HEK293 (cell line): ENCODE results near the gene PLEK2.

Source experiments
- CTCF ChIA-PET: fragments of 350-600 bp; formaldehyde crosslinking; extraction: SDS; loops from one replicate; lab custom pipeline; 2021; ENCODE audit warnings: antibody characterized with exemption; lab: Yijun Ruan, JAX
- POLR2A ChIA-PET: fragments of 300-600 bp; formaldehyde crosslinking; extraction: SDS; loops from one replicate; lab custom pipeline; 2020; ENCODE audit warnings: antibody characterized with exemption, inconsistent platforms; lab: Yijun Ruan, JAX
- H3K27ac ChIP-seq: fragments of 200-500 bp; sonication (Bioruptor generic); 2 replicates; pipeline ENCODE4 v1.5.1; 2014; ENCODE audit warnings: low read depth, low read length, control low read depth, inconsistent platforms; ENCODE audit errors: extremely low read depth
- H3K36me3 ChIP-seq, 2 experiments: fragments of 200-500 bp in 1 of 2; sonication (Bioruptor generic) in 1 of 2; 1 replicate in 1 of 2; 2 replicates in 1 of 2; pipeline ENCODE4 v1.5.1; 2014 to 2017; ENCODE audit warnings: inconsistent platforms in 2 of 2, low read length in 2 of 2; ENCODE audit not compliant: control insufficient read depth in 2 of 2, insufficient read depth in 1 of 2
- H3K4me1 ChIP-seq: fragments of 200-500 bp; sonication (Bioruptor generic); 2 replicates; pipeline ENCODE4 v1.5.1; 2014; ENCODE audit warnings: mild to moderate bottlenecking, low read length, inconsistent platforms; ENCODE audit not compliant: control insufficient read depth, insufficient read depth
- H3K4me3 ChIP-seq: 2 replicates; pipeline ENCODE4 v1.5.1; 2011; ENCODE audit warnings: low read depth, mild to moderate bottlenecking, control low read depth, low read length, moderate library complexity
- H3K9me3 ChIP-seq: fragments of 200-500 bp; sonication (Bioruptor generic); 2 replicates; pipeline ENCODE4 v1.5.1; 2014; ENCODE audit warnings: low read depth, low read length, inconsistent platforms; ENCODE audit not compliant: control insufficient read depth, insufficient read depth
- KLF16 ChIP-seq: fragments of 450-650 bp; formaldehyde crosslinking; IDR thresholded peaks from 2 replicates; pipeline ENCODE4 v1.5.1; 2017; ENCODE audit warnings: missing biosample characterization, missing genetic modification characterization
- SP3 ChIP-seq: fragments of 450-650 bp; formaldehyde crosslinking; IDR thresholded peaks from 2 replicates; pipeline ENCODE4 v1.5.1; 2016; ENCODE audit warnings: missing biosample characterization, missing genetic modification characterization
- ZBTB20 ChIP-seq: fragments of 450-650 bp; formaldehyde crosslinking; IDR thresholded peaks from 2 replicates; pipeline ENCODE4 v1.5.1; 2016; ENCODE audit warnings: missing biosample characterization, missing genetic modification characterization
- ZEB2 ChIP-seq: fragments of 450-650 bp; formaldehyde crosslinking; IDR thresholded peaks from 2 replicates; pipeline ENCODE4 v1.5.1; 2016; ENCODE audit warnings: missing biosample characterization, missing genetic modification characterization
- ZNF114 ChIP-seq: fragments of 450-650 bp; formaldehyde crosslinking; IDR thresholded peaks from 2 replicates; pipeline ENCODE4 v1.5.0; 2017; ENCODE audit warnings: missing biosample characterization, missing genetic modification characterization
- ZNF132 ChIP-seq: fragments of 450-650 bp; formaldehyde crosslinking; IDR thresholded peaks from 2 replicates; pipeline ENCODE4 v1.5.1; 2017; ENCODE audit warnings: missing biosample characterization, missing genetic modification characterization, borderline replicate concordance
- ZNF140 ChIP-seq: fragments of 450-650 bp; formaldehyde crosslinking; IDR thresholded peaks from 2 replicates; pipeline ENCODE4 v1.5.1; 2016; ENCODE audit warnings: missing biosample characterization, missing genetic modification characterization
- ZNF174 ChIP-seq: fragments of 450-650 bp; formaldehyde crosslinking; IDR thresholded peaks from 2 replicates; pipeline ENCODE4 v1.5.0; 2017; ENCODE audit warnings: missing biosample characterization, mild to moderate bottlenecking, missing genetic modification characterization
- ZNF202 ChIP-seq: fragments of 450-650 bp; formaldehyde crosslinking; IDR thresholded peaks from 2 replicates; pipeline ENCODE4 v1.5.1; 2016; ENCODE audit warnings: missing biosample characterization, missing genetic modification characterization, borderline replicate concordance
- ZNF223 ChIP-seq: fragments of 450-650 bp; formaldehyde crosslinking; IDR thresholded peaks from 2 replicates; pipeline ENCODE4 v1.5.1; 2016; ENCODE audit warnings: missing biosample characterization, missing genetic modification characterization
- ZNF292 ChIP-seq: fragments of 450-650 bp; formaldehyde crosslinking; IDR thresholded peaks from 2 replicates; pipeline ENCODE4 v1.5.1; 2016; ENCODE audit warnings: low read depth, missing biosample characterization, missing genetic modification characterization, borderline replicate concordance
- ZNF302 ChIP-seq: fragments of 450-650 bp; formaldehyde crosslinking; IDR thresholded peaks from 2 replicates; pipeline ENCODE4 v1.5.1; 2016; ENCODE audit warnings: missing biosample characterization, missing genetic modification characterization, low read depth
- ZNF335 ChIP-seq: fragments of 450-650 bp; formaldehyde crosslinking; conservative IDR thresholded peaks from 2 replicates; pipeline ENCODE4 v1.5.1; 2016; ENCODE audit warnings: missing biosample characterization, missing genetic modification characterization
- ZNF354C ChIP-seq: fragments of 450-650 bp; formaldehyde crosslinking; IDR thresholded peaks from 2 replicates; pipeline ENCODE4 v1.5.1; 2016; ENCODE audit warnings: missing biosample characterization, missing genetic modification characterization, low read depth, borderline replicate concordance
- ZNF366 ChIP-seq: fragments of 450-650 bp; formaldehyde crosslinking; conservative IDR thresholded peaks from 2 replicates; pipeline ENCODE4 v1.5.1; 2016; ENCODE audit warnings: missing biosample characterization, missing genetic modification characterization
- ZNF48 ChIP-seq: fragments of 450-650 bp; formaldehyde crosslinking; IDR thresholded peaks from 2 replicates; pipeline ENCODE4 v1.5.1; 2016; ENCODE audit warnings: missing biosample characterization, missing genetic modification characterization
- ZNF514 ChIP-seq: fragments of 450-650 bp; formaldehyde crosslinking; IDR thresholded peaks from 2 replicates; pipeline ENCODE4 v1.5.1; 2016; ENCODE audit warnings: missing biosample characterization, missing genetic modification characterization
- ZNF521 ChIP-seq: fragments of 450-650 bp; formaldehyde crosslinking; IDR thresholded peaks from 2 replicates; pipeline ENCODE4 v1.5.1; 2017; ENCODE audit warnings: missing biosample characterization, mild to moderate bottlenecking, missing genetic modification characterization
- ZNF544 ChIP-seq: fragments of 450-650 bp; formaldehyde crosslinking; IDR thresholded peaks from 2 replicates; pipeline ENCODE4 v1.5.0; 2017; ENCODE audit warnings: missing biosample characterization, missing genetic modification characterization
- ZNF560 ChIP-seq: fragments of 450-650 bp; formaldehyde crosslinking; IDR thresholded peaks from 2 replicates; pipeline ENCODE4 v1.5.1; 2017; ENCODE audit warnings: missing biosample characterization, missing genetic modification characterization, borderline replicate concordance
- ZSCAN30 ChIP-seq: fragments of 450-650 bp; IDR thresholded peaks from 2 replicates; pipeline ENCODE4 v1.5.1; 2018; ENCODE audit warnings: missing biosample characterization, mild to moderate bottlenecking, missing genetic modification characterization, moderate library complexity
- TF ChIP-seq, protein P1 (sequence below): sonication (generic); formaldehyde crosslinking; IDR thresholded peaks from 2 replicates; pipeline ENCODE4 v1.8.1; 2022; ENCODE audit warnings: mild to moderate bottlenecking, moderate library complexity, missing genetic modification reagents
- TF ChIP-seq, protein P2 (sequence below): fragments of 450-650 bp; IDR thresholded peaks from 2 replicates; pipeline ENCODE4 v1.5.1; 2018; ENCODE audit warnings: missing biosample characterization, mild to moderate bottlenecking, missing genetic modification characterization
- TF ChIP-seq, protein P3 (sequence below): fragments of 450-650 bp; formaldehyde crosslinking; IDR thresholded peaks from 2 replicates; pipeline ENCODE4 v1.5.1; 2016; ENCODE audit warnings: missing biosample characterization, missing genetic modification characterization
- TF ChIP-seq, protein P4 (sequence below): fragments of 450-650 bp; formaldehyde crosslinking; IDR thresholded peaks from 2 replicates; pipeline ENCODE4 v1.5.1; 2016; ENCODE audit warnings: missing biosample characterization, missing genetic modification characterization
- TF ChIP-seq, protein P5 (sequence below): fragments of 450-650 bp; formaldehyde crosslinking; IDR thresholded peaks from 2 replicates; pipeline ENCODE4 v1.5.1; 2016; ENCODE audit warnings: missing biosample characterization, missing genetic modification characterization

The PLEK2 gene

DNA sequence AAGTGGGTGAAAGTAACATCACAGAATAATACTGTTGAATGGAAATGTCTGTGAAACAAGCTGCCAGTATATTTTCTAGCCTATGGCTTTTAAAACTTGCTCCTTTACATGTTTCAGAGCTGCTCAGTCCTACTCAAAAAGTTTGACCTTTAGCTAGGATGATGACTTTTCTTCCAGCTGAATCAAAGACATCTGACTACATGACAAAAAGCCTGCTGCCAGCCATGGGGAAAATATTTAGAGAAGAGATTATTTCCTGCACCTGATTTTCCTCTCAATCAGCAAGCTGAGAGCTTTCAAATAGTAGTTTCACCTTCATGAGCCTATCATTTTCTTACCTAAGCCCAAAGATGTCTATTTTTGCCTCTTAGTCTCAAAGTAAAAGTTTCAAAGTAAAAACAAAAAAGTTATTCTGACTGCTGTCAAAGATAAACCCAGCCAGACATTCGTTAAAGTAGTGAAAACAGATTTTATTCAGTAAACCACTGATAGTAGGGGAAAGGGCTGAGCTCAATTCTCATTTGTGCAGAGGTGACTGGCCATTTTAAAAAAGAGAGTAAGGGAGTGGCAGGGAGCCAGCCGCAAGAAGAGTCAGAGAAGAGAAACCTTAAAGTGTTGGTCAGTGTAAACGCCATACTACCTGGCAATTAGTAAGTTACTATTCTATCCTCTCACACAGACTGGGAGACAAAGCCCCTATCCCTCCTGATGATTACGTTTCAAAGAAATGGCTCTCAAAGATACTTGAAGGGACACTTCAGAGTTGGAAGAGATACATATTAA, 54.6 kb downstream of the PLEK2 start:
- no peak overlapping the region; the same call in 1 of the 2 replicates for H3K4me3 ChIP-seq

DNA sequence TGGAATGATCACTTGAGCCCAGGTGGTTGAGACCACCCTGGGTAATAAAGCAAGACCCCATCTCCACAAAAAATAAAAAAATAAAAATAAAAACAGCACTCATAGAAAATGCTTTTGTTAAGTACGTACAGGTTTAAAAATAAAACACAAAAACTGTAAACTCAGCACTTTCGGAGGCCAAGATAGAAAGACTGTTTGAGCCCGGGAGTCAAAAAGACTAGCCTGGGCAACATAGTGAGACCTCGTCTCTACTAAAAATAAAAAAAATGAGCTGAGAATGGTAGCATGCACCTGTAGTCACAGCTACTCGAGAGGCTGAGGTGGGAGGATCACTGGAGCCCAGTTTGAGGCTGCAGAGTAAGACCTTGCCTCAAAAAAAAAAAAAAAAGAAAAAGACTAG, 59.9 kb downstream of the PLEK2 start:
- POLR2A ChIA-PET: interaction anchor here (0.7 kb wide), 1 partner anchor 8 kb away, joined by 4 read pairs; the partner anchor contains the start of gene ATP6V1D
- peaks cover 52 to 65% of the 10 kb centered on the region in 2 experiments for H3K36me3 ChIP-seq
- CTCF ChIA-PET: interaction anchor here (1.1 kb wide), 1 partner anchor 8 kb away, joined by 5 read pairs; the partner anchor contains the start of genes ATP6V1D and EIF2S1
- TF ChIP-seq, protein P1, sequence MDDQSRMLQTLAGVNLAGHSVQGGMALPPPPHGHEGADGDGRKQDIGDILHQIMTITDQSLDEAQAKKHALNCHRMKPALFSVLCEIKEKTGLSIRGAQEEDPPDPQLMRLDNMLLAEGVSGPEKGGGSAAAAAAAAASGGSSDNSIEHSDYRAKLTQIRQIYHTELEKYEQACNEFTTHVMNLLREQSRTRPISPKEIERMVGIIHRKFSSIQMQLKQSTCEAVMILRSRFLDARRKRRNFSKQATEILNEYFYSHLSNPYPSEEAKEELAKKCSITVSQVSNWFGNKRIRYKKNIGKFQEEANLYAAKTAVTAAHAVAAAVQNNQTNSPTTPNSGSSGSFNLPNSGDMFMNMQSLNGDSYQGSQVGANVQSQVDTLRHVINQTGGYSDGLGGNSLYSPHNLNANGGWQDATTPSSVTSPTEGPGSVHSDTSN: no peak
- no peak for TF ChIP-seq ZNF514 (tag by site-specific recombination)
- TF ChIP-seq ZNF132 (tag by site-specific recombination): no peak
- TF ChIP-seq SP3 (tag by site-specific recombination): no peak
- no peak for TF ChIP-seq ZNF366 (tag by site-specific recombination)
- TF ChIP-seq ZNF302 (tag by site-specific recombination): no peak
- no peak for TF ChIP-seq ZNF335
- no peak for TF ChIP-seq ZEB2 (tag by site-specific recombination)
- TF ChIP-seq KLF16 (tag by site-specific recombination): no peak
- no peak for TF ChIP-seq ZNF521 (tag by site-specific recombination)
- H3K4me3 ChIP-seq: no peak overlapping the region
- no peaks in the 10 kb centered on the region for H3K9me3 ChIP-seq
- H3K27ac ChIP-seq: no peak overlapping the region
- no peaks in the 10 kb centered on the region for H3K4me1 ChIP-seq

More for the DNA sequence above, 54.6 kb downstream of the PLEK2 start:
- no peaks in the 10 kb centered on the region for H3K9me3 ChIP-seq
- H3K27ac ChIP-seq: no peak overlapping the region
- CTCF ChIA-PET: interaction anchor here (0.7 to 1.4 kb wide), 4 partner anchors 21 to 214 kb away, joined by 3 to 6 read pairs (median 4); no protein-coding TSS in a partner anchor
- peaks cover 11% of the 10 kb centered on the region for H3K4me1 ChIP-seq
- POLR2A ChIA-PET: no interaction called here
- TF ChIP-seq, protein P2, sequence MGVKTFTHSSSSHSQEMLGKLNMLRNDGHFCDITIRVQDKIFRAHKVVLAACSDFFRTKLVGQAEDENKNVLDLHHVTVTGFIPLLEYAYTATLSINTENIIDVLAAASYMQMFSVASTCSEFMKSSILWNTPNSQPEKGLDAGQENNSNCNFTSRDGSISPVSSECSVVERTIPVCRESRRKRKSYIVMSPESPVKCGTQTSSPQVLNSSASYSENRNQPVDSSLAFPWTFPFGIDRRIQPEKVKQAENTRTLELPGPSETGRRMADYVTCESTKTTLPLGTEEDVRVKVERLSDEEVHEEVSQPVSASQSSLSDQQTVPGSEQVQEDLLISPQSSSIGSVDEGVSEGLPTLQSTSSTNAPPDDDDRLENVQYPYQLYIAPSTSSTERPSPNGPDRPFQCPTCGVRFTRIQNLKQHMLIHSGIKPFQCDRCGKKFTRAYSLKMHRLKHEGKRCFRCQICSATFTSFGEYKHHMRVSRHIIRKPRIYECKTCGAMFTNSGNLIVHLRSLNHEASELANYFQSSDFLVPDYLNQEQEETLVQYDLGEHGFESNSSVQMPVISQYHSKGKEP (tag by site-specific recombination): no peak
- TF ChIP-seq ZNF223 (tag by site-specific recombination) (no peak), ZNF48 (tag by site-specific recombination) (no peak), ZNF544 (tag by site-specific recombination) (no peak), ZNF292 (tag by site-specific recombination) (no peak), ZSCAN30 (tag by site-specific recombination) (no peak), ZNF560 (tag by site-specific recombination) (no peak), ZNF354C (tag by site-specific recombination) (no peak), ZNF174 (no peak), ZBTB20 (tag by site-specific recombination) (no peak), ZNF140 (tag by site-specific recombination) (no peak), ZNF114 (tag by site-specific recombination) (no peak), ZNF202 (tag by site-specific recombination) (no peak)
- TF ChIP-seq, protein P3, sequence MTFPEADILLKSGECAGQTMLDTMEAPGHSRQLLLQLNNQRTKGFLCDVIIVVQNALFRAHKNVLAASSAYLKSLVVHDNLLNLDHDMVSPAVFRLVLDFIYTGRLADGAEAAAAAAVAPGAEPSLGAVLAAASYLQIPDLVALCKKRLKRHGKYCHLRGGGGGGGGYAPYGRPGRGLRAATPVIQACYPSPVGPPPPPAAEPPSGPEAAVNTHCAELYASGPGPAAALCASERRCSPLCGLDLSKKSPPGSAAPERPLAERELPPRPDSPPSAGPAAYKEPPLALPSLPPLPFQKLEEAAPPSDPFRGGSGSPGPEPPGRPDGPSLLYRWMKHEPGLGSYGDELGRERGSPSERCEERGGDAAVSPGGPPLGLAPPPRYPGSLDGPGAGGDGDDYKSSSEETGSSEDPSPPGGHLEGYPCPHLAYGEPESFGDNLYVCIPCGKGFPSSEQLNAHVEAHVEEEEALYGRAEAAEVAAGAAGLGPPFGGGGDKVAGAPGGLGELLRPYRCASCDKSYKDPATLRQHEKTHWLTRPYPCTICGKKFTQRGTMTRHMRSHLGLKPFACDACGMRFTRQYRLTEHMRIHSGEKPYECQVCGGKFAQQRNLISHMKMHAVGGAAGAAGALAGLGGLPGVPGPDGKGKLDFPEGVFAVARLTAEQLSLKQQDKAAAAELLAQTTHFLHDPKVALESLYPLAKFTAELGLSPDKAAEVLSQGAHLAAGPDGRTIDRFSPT (tag by site-specific recombination): no peak
- TF ChIP-seq, protein P4, sequence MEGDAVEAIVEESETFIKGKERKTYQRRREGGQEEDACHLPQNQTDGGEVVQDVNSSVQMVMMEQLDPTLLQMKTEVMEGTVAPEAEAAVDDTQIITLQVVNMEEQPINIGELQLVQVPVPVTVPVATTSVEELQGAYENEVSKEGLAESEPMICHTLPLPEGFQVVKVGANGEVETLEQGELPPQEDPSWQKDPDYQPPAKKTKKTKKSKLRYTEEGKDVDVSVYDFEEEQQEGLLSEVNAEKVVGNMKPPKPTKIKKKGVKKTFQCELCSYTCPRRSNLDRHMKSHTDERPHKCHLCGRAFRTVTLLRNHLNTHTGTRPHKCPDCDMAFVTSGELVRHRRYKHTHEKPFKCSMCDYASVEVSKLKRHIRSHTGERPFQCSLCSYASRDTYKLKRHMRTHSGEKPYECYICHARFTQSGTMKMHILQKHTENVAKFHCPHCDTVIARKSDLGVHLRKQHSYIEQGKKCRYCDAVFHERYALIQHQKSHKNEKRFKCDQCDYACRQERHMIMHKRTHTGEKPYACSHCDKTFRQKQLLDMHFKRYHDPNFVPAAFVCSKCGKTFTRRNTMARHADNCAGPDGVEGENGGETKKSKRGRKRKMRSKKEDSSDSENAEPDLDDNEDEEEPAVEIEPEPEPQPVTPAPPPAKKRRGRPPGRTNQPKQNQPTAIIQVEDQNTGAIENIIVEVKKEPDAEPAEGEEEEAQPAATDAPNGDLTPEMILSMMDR (tag by site-specific recombination): no peak
- TF ChIP-seq, protein P5, sequence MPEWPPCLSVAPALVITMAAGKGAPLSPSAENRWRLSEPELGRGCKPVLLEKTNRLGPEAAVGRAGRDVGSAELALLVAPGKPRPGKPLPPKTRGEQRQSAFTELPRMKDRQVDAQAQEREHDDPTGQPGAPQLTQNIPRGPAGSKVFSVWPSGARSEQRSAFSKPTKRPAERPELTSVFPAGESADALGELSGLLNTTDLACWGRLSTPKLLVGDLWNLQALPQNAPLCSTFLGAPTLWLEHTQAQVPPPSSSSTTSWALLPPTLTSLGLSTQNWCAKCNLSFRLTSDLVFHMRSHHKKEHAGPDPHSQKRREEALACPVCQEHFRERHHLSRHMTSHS (tag by site-specific recombination): no peak
- H3K36me3 ChIP-seq: peaks cover 12 to 23% of the 10 kb centered on the region in 2 experiments; a peak in 2 of 3 replicates
